DMS 273 (cell line): ENCODE data around the gene RNF141.
A peak's percentile ranks its signal among the peaks of the same experiment; 100 is the strongest.

Experiments used
- DNase-seq: peaks from one replicate; lab custom pipeline; 2025; ENCODE audit not compliant: unreplicated experiment; lab: John Stamatoyannopoulos, UW

Gene RNF141

GRCh38 chr11:10484461-10485180 is 56.4 kb downstream of the RNF141 start:
- DNase-seq, result no peak

GRCh38 chr11:10483584-10483983 is 57.4 kb downstream of the RNF141 start:
- DNase-seq, result no peak

- no peak for DNase-seq
Observed at GRCh38 chr11:10483174-10483573, 57.8 kb downstream of the RNF141 start.

- peak; percentile 15 for DNase-seq
Observed at GRCh38 chr11:10481560-10482349, 59.2 kb downstream of the RNF141 start.

GRCh38 chr11:10480760-10481159 is 60.2 kb downstream of the RNF141 start:
- no peak for DNase-seq

- no peak for DNase-seq
Observed at GRCh38 chr11:10480026-10480425, 61.0 kb downstream of the RNF141 start.

GRCh38 chr11:10478574-10479550 is 62.1 kb downstream of the RNF141 start:
- DNase-seq, result no peak

- no peak for DNase-seq
Observed at GRCh38 chr11:10478066-10478465, 62.9 kb downstream of the RNF141 start.

GRCh38 chr11:10477690-10478046 is 63.3 kb downstream of the RNF141 start:
- DNase-seq, result no peak

GRCh38 chr11:10476927-10477689 is 63.9 kb downstream of the RNF141 start:
- no peak for DNase-seq

- DNase-seq, result no peak
Observed at GRCh38 chr11:10476342-10476741, 64.6 kb downstream of the RNF141 start.

- no peak for DNase-seq
Observed at GRCh38 chr11:10474551-10474950, 66.4 kb downstream of the RNF141 start.

GRCh38 chr11:10473371-10473770 is 67.6 kb downstream of the RNF141 start:
- DNase-seq, result no peak

- DNase-seq, result no peak
Observed at GRCh38 chr11:10462746-10463300, 78.2 kb downstream of the RNF141 start.
